Breast epithelium (tissue), 3 donors: Measurements from ENCODE around the gene OLFML2B.

Source experiments
- CTCF ChIP-seq, 3 donors: fragments of 450-650 bp; IDR thresholded peaks; one replicate each; pipeline ENCODE4 v1.5.1; 2016 to 2017; ENCODE audit warnings: antibody characterized with exemption in 3 of 3, mild to moderate bottlenecking in 3 of 3, moderate library complexity in 3 of 3
- POLR2A ChIP-seq: fragments of 450-650 bp; IDR thresholded peaks from one replicate; pipeline ENCODE4 v1.6.1; 2016; ENCODE audit warnings: antibody characterized with exemption, mild to moderate bottlenecking, moderate library complexity

GRCh38 chr1:161989108-161989507 lies 34.6 kb downstream of the OLFML2B start:
- TF ChIP-seq POLR2A: no peak
- no peak for TF ChIP-seq CTCF (IDR thresholded peaks at IDR 0.05)
